NB4 (cell line): Measurements from ENCODE around the gene SEC23A.

Experiments
- MYC ChIP-seq: IDR thresholded peaks from 2 replicates; pipeline ENCODE4 v1.6.1; 2011; ENCODE audit warnings: low read depth, low read length
- POLR2A ChIP-seq: IDR thresholded peaks from 2 replicates; pipeline ENCODE4 v1.6.1; 2011; ENCODE audit warnings: mild to moderate bottlenecking; ENCODE audit not compliant: insufficient read length; ENCODE audit errors: extremely low read depth
- TF ChIP-seq, protein P1 (sequence below): IDR thresholded peaks from one replicate; pipeline ENCODE4 v1.5.1; 2012; ENCODE audit warnings: low read depth, low read length
- TF ChIP-seq, protein P2 (sequence below): IDR thresholded peaks from 2 replicates; pipeline ENCODE4 v1.6.1; 2011; ENCODE audit warnings: low read depth, low read length

DNA sequence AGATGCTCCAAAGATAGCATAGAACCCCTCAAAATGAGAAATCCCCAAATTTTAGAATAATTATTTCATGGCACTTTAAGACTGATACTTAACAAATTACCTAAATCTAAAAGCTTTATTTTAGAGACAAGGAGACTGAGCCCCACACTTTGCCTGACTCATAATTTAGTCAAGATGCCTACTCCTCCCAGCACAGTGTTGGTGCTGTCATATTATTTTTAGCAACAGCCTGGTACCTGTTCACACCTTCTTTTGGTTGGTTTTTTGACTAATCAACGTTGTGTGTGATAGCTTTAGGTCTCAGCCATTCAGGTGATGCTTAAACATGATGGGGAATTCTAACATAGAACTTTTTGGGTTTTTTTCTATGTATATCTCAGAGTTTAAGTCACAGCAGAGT, 120.2 kb downstream of the SEC23A start:
- TF ChIP-seq, protein P1, sequence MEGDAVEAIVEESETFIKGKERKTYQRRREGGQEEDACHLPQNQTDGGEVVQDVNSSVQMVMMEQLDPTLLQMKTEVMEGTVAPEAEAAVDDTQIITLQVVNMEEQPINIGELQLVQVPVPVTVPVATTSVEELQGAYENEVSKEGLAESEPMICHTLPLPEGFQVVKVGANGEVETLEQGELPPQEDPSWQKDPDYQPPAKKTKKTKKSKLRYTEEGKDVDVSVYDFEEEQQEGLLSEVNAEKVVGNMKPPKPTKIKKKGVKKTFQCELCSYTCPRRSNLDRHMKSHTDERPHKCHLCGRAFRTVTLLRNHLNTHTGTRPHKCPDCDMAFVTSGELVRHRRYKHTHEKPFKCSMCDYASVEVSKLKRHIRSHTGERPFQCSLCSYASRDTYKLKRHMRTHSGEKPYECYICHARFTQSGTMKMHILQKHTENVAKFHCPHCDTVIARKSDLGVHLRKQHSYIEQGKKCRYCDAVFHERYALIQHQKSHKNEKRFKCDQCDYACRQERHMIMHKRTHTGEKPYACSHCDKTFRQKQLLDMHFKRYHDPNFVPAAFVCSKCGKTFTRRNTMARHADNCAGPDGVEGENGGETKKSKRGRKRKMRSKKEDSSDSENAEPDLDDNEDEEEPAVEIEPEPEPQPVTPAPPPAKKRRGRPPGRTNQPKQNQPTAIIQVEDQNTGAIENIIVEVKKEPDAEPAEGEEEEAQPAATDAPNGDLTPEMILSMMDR, result no peak
- TF ChIP-seq MYC (no peak), POLR2A (no peak)
- TF ChIP-seq, protein P2, sequence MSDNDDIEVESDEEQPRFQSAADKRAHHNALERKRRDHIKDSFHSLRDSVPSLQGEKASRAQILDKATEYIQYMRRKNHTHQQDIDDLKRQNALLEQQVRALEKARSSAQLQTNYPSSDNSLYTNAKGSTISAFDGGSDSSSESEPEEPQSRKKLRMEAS, result no peak
